Spleen (tissue), 7 donors: ENCODE measurements around the gene NAPEPLD.

Experiments
- POLR2A ChIP-seq, 3 donors: fragments of 450-650 bp; IDR thresholded peaks; one replicate each; pipeline ENCODE4 v1.5.1; 2017; ENCODE audit warnings: antibody characterized with exemption in 3 of 3, mild to moderate bottlenecking in 1 of 3
- POLR2AphosphoS5 ChIP-seq, 3 donors: sonication (generic); formaldehyde crosslinking; IDR thresholded peaks; one replicate each; pipeline ENCODE4 v1.5.1; 2017; ENCODE audit warnings: antibody characterized with exemption in 3 of 3
- TF ChIP-seq, protein P1 (sequence below), 11 experiments: fragments of 200-600 bp in 7 of 11; fragments of 450-650 bp in 4 of 11; sonication (generic) in 4 of 11; IDR thresholded peaks in 8 of 11; conservative IDR thresholded peaks in 3 of 11; 1 replicate in 7 of 11; 2 replicates in 4 of 11; pipeline versions ENCODE4 v1.4.0 to v1.8.0; 2016 to 2021; ENCODE audit warnings: antibody characterized with exemption in 11 of 11, inconsistent platforms in 4 of 11, mild to moderate bottlenecking in 1 of 11
- donor health status: DM: no; HTN: no; CAD: no; lungs with moderate emphysema.
- donor health status: DM: no; HTN: no; CAD: no.
- donor health status: DM: no; HTN: no; CAD: no.

DNA sequence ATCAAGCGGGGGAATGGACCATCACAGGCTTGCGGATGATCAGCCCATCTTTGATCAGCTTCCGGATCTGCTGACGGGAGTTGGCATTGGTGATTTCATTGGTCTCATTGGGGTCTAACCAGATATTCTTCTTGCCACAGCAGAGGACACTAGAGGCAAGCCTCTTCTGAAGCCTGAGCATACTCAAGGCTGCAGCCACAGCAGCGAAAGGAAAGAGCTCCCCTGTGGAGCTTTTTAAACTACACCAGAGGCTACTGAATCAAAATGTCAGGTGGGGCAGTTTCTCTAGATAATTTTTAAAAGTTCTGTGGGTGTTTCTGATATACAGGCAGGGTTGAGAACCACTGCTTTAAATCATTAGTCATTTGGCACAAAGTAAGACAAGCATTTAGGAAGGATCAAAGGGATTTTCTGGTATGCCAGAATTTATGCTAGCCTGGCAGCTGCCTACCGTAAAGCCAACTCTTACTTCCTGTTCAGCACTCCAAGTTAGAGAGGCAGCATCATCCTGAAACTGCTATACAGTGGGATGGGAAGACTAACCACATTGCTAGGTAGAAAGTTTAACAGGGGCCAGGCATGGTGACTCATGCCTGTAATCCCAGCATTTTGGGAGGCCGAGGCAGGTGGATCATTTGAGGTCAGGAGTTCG is 7.0 kb downstream of the NAPEPLD start:
- TF ChIP-seq POLR2A (IDR thresholded peaks at IDR 0.05) = no peak
- TF ChIP-seq, protein P1, sequence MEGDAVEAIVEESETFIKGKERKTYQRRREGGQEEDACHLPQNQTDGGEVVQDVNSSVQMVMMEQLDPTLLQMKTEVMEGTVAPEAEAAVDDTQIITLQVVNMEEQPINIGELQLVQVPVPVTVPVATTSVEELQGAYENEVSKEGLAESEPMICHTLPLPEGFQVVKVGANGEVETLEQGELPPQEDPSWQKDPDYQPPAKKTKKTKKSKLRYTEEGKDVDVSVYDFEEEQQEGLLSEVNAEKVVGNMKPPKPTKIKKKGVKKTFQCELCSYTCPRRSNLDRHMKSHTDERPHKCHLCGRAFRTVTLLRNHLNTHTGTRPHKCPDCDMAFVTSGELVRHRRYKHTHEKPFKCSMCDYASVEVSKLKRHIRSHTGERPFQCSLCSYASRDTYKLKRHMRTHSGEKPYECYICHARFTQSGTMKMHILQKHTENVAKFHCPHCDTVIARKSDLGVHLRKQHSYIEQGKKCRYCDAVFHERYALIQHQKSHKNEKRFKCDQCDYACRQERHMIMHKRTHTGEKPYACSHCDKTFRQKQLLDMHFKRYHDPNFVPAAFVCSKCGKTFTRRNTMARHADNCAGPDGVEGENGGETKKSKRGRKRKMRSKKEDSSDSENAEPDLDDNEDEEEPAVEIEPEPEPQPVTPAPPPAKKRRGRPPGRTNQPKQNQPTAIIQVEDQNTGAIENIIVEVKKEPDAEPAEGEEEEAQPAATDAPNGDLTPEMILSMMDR (IDR thresholded peaks at IDR 0.05 in 8 of 11, conservative IDR thresholded peaks at IDR 0.05 in 3 of 11) = no peak
- TF ChIP-seq POLR2AphosphoS5 (IDR thresholded peaks at IDR 0.05) = no peak
